Peyer's patch (tissue), 4 donors: ENCODE results near the gene PHLDB1.

ENCODE experiments used
- CTCF ChIP-seq, 6 experiments: fragments of 450-650 bp in 4 of 6; fragments of 200-600 bp in 2 of 6; sonication (generic) in 1 of 6; IDR thresholded peaks; one replicate each; pipeline ENCODE4 v1.5.1; 2017 to 2019; ENCODE audit warnings: antibody characterized with exemption in 6 of 6, mild to moderate bottlenecking in 3 of 6, moderate library complexity in 1 of 6
- POLR2A ChIP-seq, 2 donors: fragments of 450-650 bp; IDR thresholded peaks; one replicate each; pipeline ENCODE4 v1.5.1; 2017; ENCODE audit warnings: antibody characterized with exemption in 2 of 2, mild to moderate bottlenecking in 2 of 2, moderate library complexity in 2 of 2

GRCh38 chr11:118673361-118674081, 66.1 kb downstream of the PHLDB1 start:
- TF ChIP-seq CTCF (IDR thresholded peaks at IDR 0.05) (no peak), POLR2A (IDR thresholded peaks at IDR 0.05) (no peak)
